Measurements from ENCODE around the gene SEPHS2.
A peak's percentile ranks its signal among the peaks of the same experiment; 100 is the strongest.

The SEPHS2 gene

DNA sequence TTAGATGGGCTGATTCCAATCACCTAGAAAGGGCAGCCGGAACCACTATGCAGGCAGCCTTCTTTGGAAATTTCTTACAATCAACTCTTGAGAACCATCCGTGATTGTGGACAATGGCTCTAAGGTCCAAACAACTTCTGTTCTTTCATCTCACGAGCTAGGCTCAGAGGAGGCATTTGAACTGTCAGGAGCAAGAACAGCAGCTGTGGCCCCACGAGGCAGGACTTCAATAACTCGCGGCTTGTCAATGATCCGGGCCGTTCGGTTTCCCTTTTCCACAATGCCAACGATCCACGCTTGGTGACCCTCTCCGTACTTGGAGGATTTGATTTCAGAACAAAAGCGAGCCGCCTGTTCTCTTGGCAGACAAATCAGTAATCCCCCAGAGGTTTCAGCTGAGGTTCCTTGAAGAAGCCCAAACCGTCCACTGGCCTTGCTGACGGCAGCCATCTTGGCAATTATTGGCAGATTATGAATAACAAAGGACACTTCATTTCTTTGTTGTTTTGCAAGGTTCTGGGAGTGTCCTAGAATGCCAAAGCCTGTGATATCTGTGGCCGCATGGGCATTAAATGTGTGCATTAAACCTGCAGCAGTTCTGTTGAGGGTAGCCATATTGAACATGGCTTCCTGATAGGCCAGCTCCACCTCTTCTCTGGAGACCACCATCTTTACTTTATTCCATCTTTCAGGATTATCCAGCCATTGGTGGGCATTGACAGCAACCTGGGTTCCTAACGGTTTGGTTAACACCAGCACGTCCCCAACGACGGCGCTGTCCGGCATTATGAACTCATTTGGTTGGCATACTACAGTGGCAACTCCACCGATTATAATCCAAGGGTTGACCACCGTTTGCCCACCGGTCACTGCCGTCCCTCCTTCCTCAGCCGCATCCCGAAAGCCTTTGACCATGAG is 1.2 kb downstream of the SEPHS2 start:
- TF ChIP-seq, protein P1, sequence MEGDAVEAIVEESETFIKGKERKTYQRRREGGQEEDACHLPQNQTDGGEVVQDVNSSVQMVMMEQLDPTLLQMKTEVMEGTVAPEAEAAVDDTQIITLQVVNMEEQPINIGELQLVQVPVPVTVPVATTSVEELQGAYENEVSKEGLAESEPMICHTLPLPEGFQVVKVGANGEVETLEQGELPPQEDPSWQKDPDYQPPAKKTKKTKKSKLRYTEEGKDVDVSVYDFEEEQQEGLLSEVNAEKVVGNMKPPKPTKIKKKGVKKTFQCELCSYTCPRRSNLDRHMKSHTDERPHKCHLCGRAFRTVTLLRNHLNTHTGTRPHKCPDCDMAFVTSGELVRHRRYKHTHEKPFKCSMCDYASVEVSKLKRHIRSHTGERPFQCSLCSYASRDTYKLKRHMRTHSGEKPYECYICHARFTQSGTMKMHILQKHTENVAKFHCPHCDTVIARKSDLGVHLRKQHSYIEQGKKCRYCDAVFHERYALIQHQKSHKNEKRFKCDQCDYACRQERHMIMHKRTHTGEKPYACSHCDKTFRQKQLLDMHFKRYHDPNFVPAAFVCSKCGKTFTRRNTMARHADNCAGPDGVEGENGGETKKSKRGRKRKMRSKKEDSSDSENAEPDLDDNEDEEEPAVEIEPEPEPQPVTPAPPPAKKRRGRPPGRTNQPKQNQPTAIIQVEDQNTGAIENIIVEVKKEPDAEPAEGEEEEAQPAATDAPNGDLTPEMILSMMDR (IDR thresholded peaks at IDR 0.05; ENCODE audit: low read depth, low read length) = no peak
- peak overlapping the region; percentile 77 for H3K4me3 ChIP-seq (ENCODE audit: low read depth, low read length)
- in situ Hi-C loops (cut with HindIII; ENCODE audit: low sequenced_read_pairs) = no loop called here
- no peak for DNase-seq (ENCODE audit: low read depth, low spot score)

DNA sequence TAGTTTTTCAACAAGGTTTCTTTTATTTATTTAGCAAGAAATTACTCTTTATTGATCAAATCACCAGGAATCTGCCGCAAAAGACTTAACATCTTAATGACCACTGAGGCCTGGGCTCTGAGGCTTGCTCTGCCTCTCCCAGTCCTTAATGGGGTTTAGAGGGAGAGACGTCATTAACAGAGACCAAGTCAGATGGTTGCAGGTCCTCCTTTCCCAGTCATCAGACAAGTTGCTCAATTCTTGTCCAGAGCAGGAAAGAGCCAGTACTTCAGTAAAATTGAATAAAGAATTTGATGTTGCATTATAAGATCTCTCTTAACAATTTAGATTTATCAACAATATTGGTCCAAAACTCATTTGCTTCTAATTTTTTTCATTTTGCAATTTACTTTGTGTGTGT is 2.0 kb downstream of the SEPHS2 start:
- H3K4me3 ChIP-seq (ENCODE audit: low read depth, low read length) = no peak overlapping the region
- no peak for DNase-seq (ENCODE audit: low read depth, low spot score)
- in situ Hi-C loops (cut with HindIII; ENCODE audit: low sequenced_read_pairs) = no loop called here
- TF ChIP-seq, protein P1 (IDR thresholded peaks at IDR 0.05; ENCODE audit: low read depth, low read length) = no peak

DNA sequence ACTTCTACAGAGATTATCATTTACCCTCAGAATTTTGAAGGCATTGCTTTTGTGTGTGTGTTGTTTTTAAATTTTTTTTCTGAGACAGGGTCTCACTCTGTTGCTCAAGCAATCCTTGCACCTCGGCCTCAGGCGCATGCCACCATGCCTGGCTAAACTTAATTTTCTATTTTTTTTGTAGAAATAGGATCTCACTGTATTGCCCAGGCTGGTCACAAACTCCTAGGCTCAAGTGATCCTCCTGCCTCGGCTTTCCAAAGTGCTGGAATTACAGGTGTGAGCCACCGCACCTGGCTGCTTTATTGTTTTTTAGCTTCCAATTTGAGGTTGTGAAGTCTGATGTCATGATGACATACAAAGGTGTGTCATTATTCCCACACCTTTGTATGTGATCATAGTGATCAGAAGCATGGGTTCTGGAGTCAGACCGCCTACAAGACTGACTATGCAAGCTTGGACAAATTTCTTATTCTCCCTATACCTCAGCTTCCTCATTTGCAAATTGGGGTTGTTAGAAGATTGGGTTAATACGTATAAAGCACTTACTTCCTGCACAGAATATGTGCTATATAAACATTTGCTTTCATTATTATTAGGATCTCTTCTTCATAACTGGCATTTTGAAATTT is 5.8 kb downstream of the SEPHS2 start:
- H3K4me3 ChIP-seq (ENCODE audit: low read depth, low read length) = no peak overlapping the region
- TF ChIP-seq, protein P1 (IDR thresholded peaks at IDR 0.05; ENCODE audit: low read depth, low read length) = no peak
- no peak for DNase-seq (ENCODE audit: low read depth, low spot score)
- in situ Hi-C loops (cut with HindIII; ENCODE audit: low sequenced_read_pairs) = no loop called here

DNA sequence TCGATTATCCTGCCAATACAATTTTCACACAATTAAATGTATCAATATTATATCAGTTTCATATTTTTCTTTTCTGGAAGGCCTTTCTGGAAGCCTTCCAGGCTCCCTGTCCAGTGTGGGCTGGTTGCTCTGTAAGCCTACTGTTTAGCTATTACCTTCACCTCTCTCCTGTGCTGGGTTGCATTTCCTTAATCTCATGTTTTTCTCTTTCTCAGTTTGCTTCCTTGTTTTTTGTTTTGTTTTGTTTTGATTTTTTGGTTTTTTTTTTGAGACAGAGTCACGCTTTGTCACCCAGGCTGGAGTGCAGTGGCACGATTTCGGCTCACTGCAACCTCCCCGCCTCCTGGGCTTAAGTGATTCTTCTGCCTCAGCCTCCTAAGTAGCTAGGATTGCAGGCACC is 6.8 kb downstream of the SEPHS2 start:
- H3K4me3 ChIP-seq (ENCODE audit: low read depth, low read length) = no peak overlapping the region
- DNase-seq (ENCODE audit: low read depth, low spot score) = no peak
- TF ChIP-seq, protein P1 (IDR thresholded peaks at IDR 0.05; ENCODE audit: low read depth, low read length) = no peak
- in situ Hi-C loops (cut with HindIII; ENCODE audit: low sequenced_read_pairs) = no loop called here

DNA sequence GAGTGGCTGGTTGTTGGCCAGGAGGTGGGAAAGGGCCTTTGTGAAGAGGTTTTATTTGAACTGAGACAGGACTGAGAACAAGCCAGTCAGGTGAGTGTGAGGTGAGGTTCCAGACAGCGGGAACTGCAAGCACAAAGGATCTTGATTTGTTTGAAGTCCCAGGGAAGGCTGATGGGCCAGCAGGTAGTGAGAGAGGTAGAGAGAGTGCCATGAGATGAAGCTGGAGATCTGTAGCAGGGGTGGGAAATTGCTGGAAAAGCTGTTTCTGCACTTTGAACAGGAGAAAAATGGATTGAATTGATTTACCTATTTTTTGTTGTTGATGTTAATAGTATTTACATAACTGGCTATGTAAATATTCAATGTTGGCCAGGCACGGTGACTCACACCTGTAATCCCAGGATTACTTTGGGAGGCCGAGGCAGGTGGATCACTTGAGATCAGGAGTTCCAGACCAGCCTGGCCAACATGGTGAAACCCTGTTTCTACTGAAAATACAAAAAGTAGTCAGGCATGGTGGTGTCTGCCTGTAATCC is 8.1 kb downstream of the SEPHS2 start:
- H3K4me3 ChIP-seq (ENCODE audit: low read depth, low read length) = no peak overlapping the region
- DNase-seq (ENCODE audit: low read depth, low spot score) = no peak
- TF ChIP-seq, protein P1 (IDR thresholded peaks at IDR 0.05; ENCODE audit: low read depth, low read length) = no peak
- in situ Hi-C loops (cut with HindIII; ENCODE audit: low sequenced_read_pairs) = no loop called here

DNA sequence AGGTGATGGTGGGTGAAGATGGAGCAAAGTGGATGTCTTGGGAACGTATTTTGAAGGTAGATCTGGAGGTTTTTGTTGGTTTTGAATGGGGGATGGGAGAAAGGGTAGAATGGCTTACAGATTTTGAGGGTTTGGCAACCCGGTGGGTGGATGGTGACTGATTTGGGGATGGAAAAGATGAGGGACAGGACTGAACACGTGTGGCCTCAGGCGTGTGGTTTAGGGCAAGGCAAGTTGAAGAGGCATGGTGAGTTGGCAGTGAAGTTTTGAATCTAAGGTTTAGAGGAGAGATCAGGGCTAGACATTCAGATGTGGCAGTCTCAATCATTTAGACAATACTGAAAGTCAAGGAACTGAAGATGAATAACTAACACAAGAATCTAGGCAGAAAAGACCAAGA is 10.8 kb downstream of the SEPHS2 start:
- in situ Hi-C loops (cut with HindIII; ENCODE audit: low sequenced_read_pairs) = no loop called here
- TF ChIP-seq, protein P1 (IDR thresholded peaks at IDR 0.05; ENCODE audit: low read depth, low read length) = no peak

More for the DNA sequence above, 10.8 kb downstream of the SEPHS2 start:
- DNase-seq (ENCODE audit: low read depth, low spot score) = no peak
- H3K4me3 ChIP-seq (ENCODE audit: low read depth, low read length) = no peak overlapping the region

All from astrocyte of the spinal cord (primary cell).